NCI-H345 (cell line): ENCODE data around the gene RNASE8.
"Not testable (repeated sequence)": the region's sequence is repeated elsewhere in the genome, so short reads cannot be mapped to it uniquely, and the experiment has no call there.

Experiments used
- DNase-seq: peaks from one replicate; lab custom pipeline; 2025; lab: John Stamatoyannopoulos, UW

Gene RNASE8

GRCh38 chr14:21057803-21058675 is at the start of gene RNASE8:
TSS of gene RNASE8 (plus strand) at chr14:21057822. CDS start at chr14:21057893, 71 bp downstream.
- DNase-seq: no peak

- not testable (repeated sequence) for DNase-seq
These were observed 47.9 kb upstream of the RNASE8 start for GRCh38 chr14:21009721-21010120.

- no peak for DNase-seq
These were observed 46.5 kb upstream of the RNASE8 start for GRCh38 chr14:21011136-21011535.

- peak; percentile 82 for DNase-seq
These were observed 42.8 kb upstream of the RNASE8 start for GRCh38 chr14:21014761-21015190.

- no peak for DNase-seq
These were observed 42.3 kb upstream of the RNASE8 start for GRCh38 chr14:21015312-21015711.

GRCh38 chr14:21016413-21017190 is 41.0 kb upstream of the RNASE8 start:
- DNase-seq: no peak

GRCh38 chr14:21017528-21018245 is 39.9 kb upstream of the RNASE8 start:
- no peak for DNase-seq

GRCh38 chr14:21018286-21018685 is 39.3 kb upstream of the RNASE8 start:
- DNase-seq: no peak

- DNase-seq: no peak
These were observed 38.8 kb upstream of the RNASE8 start for GRCh38 chr14:21018781-21019180.

- DNase-seq: no peak
These were observed 38.3 kb upstream of the RNASE8 start for GRCh38 chr14:21019366-21019765.

- DNase-seq: no peak
These were observed 36.6 kb upstream of the RNASE8 start for GRCh38 chr14:21020977-21021545.

- DNase-seq: no peak
These were observed 34.9 kb upstream of the RNASE8 start for GRCh38 chr14:21022686-21023085.

- DNase-seq: no peak
These were observed 34.4 kb upstream of the RNASE8 start for GRCh38 chr14:21023174-21023573.

- no peak for DNase-seq
These were observed 33.6 kb upstream of the RNASE8 start for GRCh38 chr14:21023817-21024584.

- DNase-seq: peak; percentile 27
These were observed 32.8 kb upstream of the RNASE8 start, which contains the start of gene NDRG2 for GRCh38 chr14:21024585-21025370. TSS of gene NDRG2 (minus strand) at chr14:21025061. CDS start at chr14:21023315, 1,746 bp downstream.

- no peak for DNase-seq
These were observed 32.0 kb upstream of the RNASE8 start for GRCh38 chr14:21025371-21026273.

- no peak for DNase-seq
These were observed 31.2 kb upstream of the RNASE8 start for GRCh38 chr14:21026274-21026987.

- DNase-seq: no peak
These were observed 30.7 kb upstream of the RNASE8 start for GRCh38 chr14:21026988-21027315.

GRCh38 chr14:21029917-21030316 is 27.7 kb upstream of the RNASE8 start, which contains the start of gene TPPP2:
TSS of gene TPPP2 (plus strand) at chr14:21030217. CDS start at chr14:21030582, 365 bp downstream.
- no peak for DNase-seq
